Measurements from ENCODE around the gene RRP1.
A peak's percentile ranks its signal among the peaks of the same experiment; 100 is the strongest.

RRP1 gene

DNA sequence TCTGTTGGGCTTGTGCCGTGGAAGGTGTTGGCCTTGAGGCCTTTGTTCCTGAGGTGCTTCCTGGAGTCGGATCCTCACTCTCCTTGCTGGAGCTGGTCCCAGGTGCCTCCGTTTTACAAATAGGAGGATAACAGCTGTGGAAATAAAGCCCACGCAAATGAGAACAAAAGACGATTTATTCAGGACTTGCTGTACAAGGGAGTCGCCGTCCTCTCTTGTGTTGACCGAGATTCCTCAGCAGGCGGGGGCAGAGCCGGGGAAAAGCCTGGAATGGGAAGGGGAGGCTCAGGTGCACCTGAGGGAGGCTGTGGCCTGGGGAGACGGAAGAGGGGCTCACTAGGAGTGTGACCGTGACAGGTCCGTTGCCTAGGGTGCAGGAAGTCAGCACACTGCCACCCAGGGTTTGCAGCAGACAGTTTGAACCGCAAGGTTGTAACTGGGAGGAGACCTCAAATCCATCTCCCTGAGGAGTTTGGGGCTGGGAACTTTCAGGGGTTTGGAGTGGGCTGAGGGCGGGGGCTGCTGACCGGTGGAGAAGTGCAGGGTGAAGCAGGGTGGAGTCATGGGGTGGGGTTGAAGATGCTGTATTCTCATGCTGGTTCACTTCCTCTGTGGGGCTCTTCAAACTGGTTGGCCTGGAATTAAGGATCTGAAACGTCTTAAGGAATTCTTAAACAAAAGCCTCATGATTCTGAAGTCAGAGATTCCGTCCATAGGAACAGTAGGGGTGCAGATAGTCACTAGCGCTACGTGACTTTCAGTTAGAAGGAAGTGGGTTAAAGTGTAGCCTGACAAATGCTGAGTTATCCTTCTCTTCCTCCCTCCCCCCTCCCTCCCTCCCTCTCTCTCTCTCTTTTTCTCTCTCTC, 10.7 kb upstream of the RRP1 start:
- H3K27ac ChIP-seq (ENCODE audit: low read length): no peak overlapping the region
- peaks cover 15% of the 10 kb centered on the region for H3K4me1 ChIP-seq (ENCODE audit: control insufficient read depth, insufficient read depth, low read length)
- no peaks in the 10 kb centered on the region for H3K27me3 ChIP-seq (ENCODE audit: control insufficient read depth in 1 of 2, insufficient read depth in 2 of 2, low read length in 2 of 2)
- no peak overlapping the region for H3K9ac ChIP-seq (ENCODE audit: low read length in 2 of 2)
- H3K36me3 ChIP-seq (ENCODE audit: control insufficient read depth in 2 of 2, insufficient read depth in 2 of 2, low read length in 2 of 2): peaks cover 5 to 9% of the 10 kb centered on the region in 2 donors
- no peaks in the 10 kb centered on the region for H3K9me3 ChIP-seq (ENCODE audit: control insufficient read depth in 2 of 2, low read length in 2 of 2)
- H3K4me3 ChIP-seq (ENCODE audit: low read length in 2 of 2): no peak overlapping the region

GRCh38 chr21:43779660-43780059, 9.7 kb upstream of the RRP1 start:
- Histone ChIP-seq H3K36me3 (ENCODE audit: control insufficient read depth in 2 of 2, insufficient read depth in 2 of 2, low read length in 2 of 2) (no peaks in the 10 kb centered on the region), H3K27me3 (ENCODE audit: control insufficient read depth in 1 of 2, insufficient read depth in 2 of 2, low read length in 2 of 2) (no peaks in the 10 kb centered on the region), H3K4me1 (ENCODE audit: control insufficient read depth, insufficient read depth, low read length) (peaks cover 11% of the 10 kb centered on the region), H3K9ac (ENCODE audit: low read length in 2 of 2) (no peak overlapping the region), H3K27ac (ENCODE audit: low read length) (no peak overlapping the region), H3K9me3 (ENCODE audit: control insufficient read depth in 2 of 2, low read length in 2 of 2) (no peaks in the 10 kb centered on the region), H3K4me3 (ENCODE audit: low read length in 2 of 2) (no peak overlapping the region)

DNA sequence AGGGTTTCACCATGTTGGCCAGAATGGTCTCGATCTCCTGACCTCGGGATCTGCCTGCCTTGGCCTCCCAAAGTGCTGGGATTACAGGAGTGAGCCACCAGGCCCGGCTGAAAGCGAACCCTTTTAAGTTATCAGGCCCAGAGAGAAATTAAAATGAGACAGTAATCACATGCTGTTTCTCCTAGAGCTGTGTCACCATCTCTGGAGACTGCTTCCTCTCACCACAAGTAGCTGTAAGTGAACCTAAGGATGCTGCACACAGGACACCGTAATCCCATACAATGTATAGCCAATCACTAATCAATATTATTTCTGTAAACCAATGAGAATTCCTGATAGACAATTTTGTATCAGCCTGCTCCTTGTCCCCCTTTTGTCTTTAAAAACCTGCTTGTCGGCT, 7.5 kb upstream of the RRP1 start:
- H3K27ac ChIP-seq (ENCODE audit: low read length): no peak overlapping the region
- H3K9ac ChIP-seq (ENCODE audit: low read length in 2 of 2): no peak overlapping the region
- no peaks in the 10 kb centered on the region for H3K4me1 ChIP-seq (ENCODE audit: control insufficient read depth, insufficient read depth, low read length)
- no peak overlapping the region for H3K4me3 ChIP-seq (ENCODE audit: low read length in 2 of 2)
- no peaks in the 10 kb centered on the region for H3K27me3 ChIP-seq (ENCODE audit: control insufficient read depth in 1 of 2, insufficient read depth in 2 of 2, low read length in 2 of 2)
- H3K9me3 ChIP-seq (ENCODE audit: control insufficient read depth in 2 of 2, low read length in 2 of 2): no peaks in the 10 kb centered on the region
- no peaks in the 10 kb centered on the region for H3K36me3 ChIP-seq (ENCODE audit: control insufficient read depth in 2 of 2, insufficient read depth in 2 of 2, low read length in 2 of 2)

GRCh38 chr21:43782431-43783097, 6.8 kb upstream of the RRP1 start:
- Histone ChIP-seq H3K36me3 (ENCODE audit: control insufficient read depth in 2 of 2, insufficient read depth in 2 of 2, low read length in 2 of 2) (no peaks in the 10 kb centered on the region), H3K27me3 (ENCODE audit: control insufficient read depth in 1 of 2, insufficient read depth in 2 of 2, low read length in 2 of 2) (no peaks in the 10 kb centered on the region), H3K27ac (ENCODE audit: low read length) (no peak overlapping the region), H3K9me3 (ENCODE audit: control insufficient read depth in 2 of 2, low read length in 2 of 2) (no peaks in the 10 kb centered on the region), H3K4me3 (ENCODE audit: low read length in 2 of 2) (no peak overlapping the region), H3K4me1 (ENCODE audit: control insufficient read depth, insufficient read depth, low read length) (no peaks in the 10 kb centered on the region), H3K9ac (ENCODE audit: low read length in 2 of 2) (no peak overlapping the region)

DNA sequence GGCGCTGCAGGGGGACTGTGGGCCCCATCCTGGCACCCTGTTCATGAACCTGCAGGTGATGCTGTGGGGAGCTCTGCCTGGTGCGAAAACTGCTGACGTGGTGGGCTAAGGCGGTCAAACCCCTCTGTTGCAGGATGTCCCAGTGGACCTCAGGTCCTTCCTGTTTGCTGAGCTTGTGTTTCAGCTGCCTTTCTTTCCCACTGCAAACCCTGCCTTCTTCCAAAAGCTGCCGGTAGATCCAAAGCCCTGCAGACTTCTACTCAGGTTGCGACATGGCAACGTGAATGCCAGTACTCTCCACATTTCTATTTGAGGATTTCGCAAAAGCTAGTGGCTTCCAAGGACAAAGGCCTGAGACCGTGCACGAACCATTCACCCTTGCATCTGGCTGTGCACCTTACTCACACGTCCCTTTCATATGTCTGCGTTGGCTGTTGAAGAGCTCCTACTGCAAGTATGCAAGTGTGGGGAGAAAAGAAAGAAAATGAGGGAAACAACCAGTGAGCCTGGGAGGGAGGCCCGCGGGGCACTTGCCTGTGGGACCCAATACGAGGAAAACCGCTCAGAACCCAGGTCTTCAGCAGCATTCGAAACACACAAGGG, 6.2 kb upstream of the RRP1 start:
- no peak overlapping the region for H3K27ac ChIP-seq (ENCODE audit: low read length)
- no peak overlapping the region for H3K4me3 ChIP-seq (ENCODE audit: low read length in 2 of 2)

GRCh38 chr21:43785134-43785533, 4.2 kb upstream of the RRP1 start:
- no peak overlapping the region for H3K4me3 ChIP-seq (ENCODE audit: low read length in 2 of 2)
- no peaks in the 10 kb centered on the region for H3K27me3 ChIP-seq (ENCODE audit: control insufficient read depth in 1 of 2, insufficient read depth in 2 of 2, low read length in 2 of 2)
- no peaks in the 10 kb centered on the region for H3K9me3 ChIP-seq (ENCODE audit: control insufficient read depth in 2 of 2, low read length in 2 of 2)
- H3K4me1 ChIP-seq (ENCODE audit: control insufficient read depth, insufficient read depth, low read length): peaks cover 7% of the 10 kb centered on the region
- no peaks in the 10 kb centered on the region for H3K36me3 ChIP-seq (ENCODE audit: control insufficient read depth in 2 of 2, insufficient read depth in 2 of 2, low read length in 2 of 2)
- no peak overlapping the region for H3K9ac ChIP-seq (ENCODE audit: low read length in 2 of 2)
- no peak overlapping the region for H3K27ac ChIP-seq (ENCODE audit: low read length)

More for the DNA sequence above, 6.2 kb upstream of the RRP1 start:
- no peaks in the 10 kb centered on the region for H3K4me1 ChIP-seq (ENCODE audit: control insufficient read depth, insufficient read depth, low read length)
- no peaks in the 10 kb centered on the region for H3K36me3 ChIP-seq (ENCODE audit: control insufficient read depth in 2 of 2, insufficient read depth in 2 of 2, low read length in 2 of 2)
- no peaks in the 10 kb centered on the region for H3K9me3 ChIP-seq (ENCODE audit: control insufficient read depth in 2 of 2, low read length in 2 of 2)
- H3K9ac ChIP-seq (ENCODE audit: low read length in 2 of 2): no peak overlapping the region
- H3K27me3 ChIP-seq (ENCODE audit: control insufficient read depth in 1 of 2, insufficient read depth in 2 of 2, low read length in 2 of 2): no peaks in the 10 kb centered on the region

DNA sequence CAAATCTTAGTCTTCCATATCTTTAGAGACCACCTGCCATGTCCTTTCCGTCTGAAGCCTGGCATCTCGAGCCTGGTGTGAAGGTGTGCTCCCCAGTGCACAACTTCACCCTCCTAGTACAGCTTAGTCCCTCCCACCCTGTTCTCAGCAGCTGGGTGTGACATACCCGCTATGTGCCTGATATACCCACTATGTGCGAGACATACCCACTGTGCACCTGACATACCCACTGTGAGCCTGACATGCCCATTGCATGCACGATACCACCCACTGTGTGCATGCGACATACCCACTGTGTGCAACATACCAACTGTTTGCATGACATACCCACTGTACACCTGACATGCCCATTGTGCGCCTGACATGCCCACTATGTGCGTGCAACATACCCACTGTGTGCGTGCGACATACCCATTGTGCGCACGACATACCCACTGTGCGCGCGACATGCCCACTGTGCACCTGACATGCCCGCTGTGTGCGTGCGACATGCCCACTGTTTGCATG, 3.0 kb upstream of the RRP1 start:
- Histone ChIP-seq H3K36me3 (ENCODE audit: control insufficient read depth in 2 of 2, insufficient read depth in 2 of 2, low read length in 2 of 2) (no peaks in the 10 kb centered on the region), H3K9ac (ENCODE audit: low read length in 2 of 2) (no peak overlapping the region), H3K27ac (ENCODE audit: low read length) (no peak overlapping the region), H3K27me3 (ENCODE audit: control insufficient read depth in 1 of 2, insufficient read depth in 2 of 2, low read length in 2 of 2) (no peaks in the 10 kb centered on the region), H3K4me3 (ENCODE audit: low read length in 2 of 2) (no peak overlapping the region), H3K4me1 (ENCODE audit: control insufficient read depth, insufficient read depth, low read length) (peaks cover 15% of the 10 kb centered on the region), H3K9me3 (ENCODE audit: control insufficient read depth in 2 of 2, low read length in 2 of 2) (no peaks in the 10 kb centered on the region)

DNA sequence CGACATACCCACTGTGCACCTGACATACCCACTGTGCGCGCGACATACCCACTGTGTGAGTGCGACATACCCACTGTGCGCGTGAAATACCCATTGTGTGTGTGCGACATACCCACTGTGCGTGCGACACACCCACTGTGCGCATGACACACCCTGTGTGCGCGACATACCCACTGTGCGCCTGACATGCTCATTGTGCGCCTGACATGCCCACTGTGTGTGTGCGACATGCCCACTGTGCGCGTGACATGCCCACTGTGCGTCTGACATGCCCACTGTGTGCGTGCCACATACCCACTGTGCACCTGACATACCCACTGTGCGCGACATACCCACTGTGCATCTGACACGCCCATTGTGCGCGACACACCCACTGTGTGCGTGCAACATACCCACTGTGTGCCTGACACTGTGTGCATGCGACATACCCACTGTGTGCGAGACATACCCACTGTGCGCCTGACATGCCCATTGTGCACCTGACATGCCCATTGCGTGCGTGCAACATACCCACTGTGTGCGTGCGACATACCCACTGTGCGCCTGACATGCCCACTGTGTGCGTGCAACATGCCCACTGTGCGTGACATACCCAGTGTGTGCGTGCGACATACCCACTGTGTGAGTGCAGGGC, 2.5 kb upstream of the RRP1 start:
- H3K27ac ChIP-seq (ENCODE audit: low read length): no peak overlapping the region
- no peak overlapping the region for H3K9ac ChIP-seq (ENCODE audit: low read length in 2 of 2)
- H3K4me1 ChIP-seq (ENCODE audit: control insufficient read depth, insufficient read depth, low read length): peaks cover 15% of the 10 kb centered on the region
- H3K36me3 ChIP-seq (ENCODE audit: control insufficient read depth in 2 of 2, insufficient read depth in 2 of 2, low read length in 2 of 2): peaks cover 2 to 3% of the 10 kb centered on the region in 2 donors
- H3K27me3 ChIP-seq (ENCODE audit: control insufficient read depth in 1 of 2, insufficient read depth in 2 of 2, low read length in 2 of 2): no peaks in the 10 kb centered on the region
- no peak overlapping the region for H3K4me3 ChIP-seq (ENCODE audit: low read length in 2 of 2)
- H3K9me3 ChIP-seq (ENCODE audit: control insufficient read depth in 2 of 2, low read length in 2 of 2): no peaks in the 10 kb centered on the region

DNA sequence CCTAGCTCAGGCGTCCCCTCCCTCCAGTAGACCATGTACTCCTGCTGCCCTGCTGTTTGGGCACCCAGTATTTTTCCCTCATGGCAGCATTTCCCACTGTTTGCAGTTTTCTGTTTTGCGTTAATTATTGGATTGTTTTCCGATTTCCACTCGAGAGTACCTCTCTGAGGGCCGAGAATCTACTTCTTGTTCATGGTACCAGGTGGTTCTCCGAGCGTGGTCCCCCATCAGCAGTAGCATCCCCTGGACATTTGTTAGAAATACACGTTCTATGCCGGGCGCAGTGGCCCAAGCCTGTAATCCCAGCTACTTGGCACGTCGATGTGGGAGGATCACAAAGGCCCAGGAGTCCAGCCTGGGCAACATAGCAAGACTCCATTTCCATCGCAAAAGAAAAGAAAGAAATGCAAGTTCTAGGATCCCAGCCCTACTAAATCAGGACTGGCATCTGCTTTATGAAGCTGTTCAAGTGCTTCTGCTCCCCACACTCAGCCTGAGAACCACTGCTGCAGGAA, 690 bp downstream of the RRP1 start:
- Histone ChIP-seq H3K9me3 (ENCODE audit: control insufficient read depth in 2 of 2, low read length in 2 of 2) (no peaks in the 10 kb centered on the region), H3K27me3 (ENCODE audit: control insufficient read depth in 1 of 2, insufficient read depth in 2 of 2, low read length in 2 of 2) (no peaks in the 10 kb centered on the region), H3K4me1 (ENCODE audit: control insufficient read depth, insufficient read depth, low read length) (peaks cover 15% of the 10 kb centered on the region), H3K36me3 (ENCODE audit: control insufficient read depth in 2 of 2, insufficient read depth in 2 of 2, low read length in 2 of 2) (peaks cover 23 to 31% of the 10 kb centered on the region in 2 donors), H3K4me3 (ENCODE audit: low read length in 2 of 2) (peak overlapping the region; percentile 63 to 87), H3K9ac (ENCODE audit: low read length in 2 of 2) (peak overlapping the region; percentile 47 to 73), H3K27ac (ENCODE audit: low read length) (no peak overlapping the region)

DNA sequence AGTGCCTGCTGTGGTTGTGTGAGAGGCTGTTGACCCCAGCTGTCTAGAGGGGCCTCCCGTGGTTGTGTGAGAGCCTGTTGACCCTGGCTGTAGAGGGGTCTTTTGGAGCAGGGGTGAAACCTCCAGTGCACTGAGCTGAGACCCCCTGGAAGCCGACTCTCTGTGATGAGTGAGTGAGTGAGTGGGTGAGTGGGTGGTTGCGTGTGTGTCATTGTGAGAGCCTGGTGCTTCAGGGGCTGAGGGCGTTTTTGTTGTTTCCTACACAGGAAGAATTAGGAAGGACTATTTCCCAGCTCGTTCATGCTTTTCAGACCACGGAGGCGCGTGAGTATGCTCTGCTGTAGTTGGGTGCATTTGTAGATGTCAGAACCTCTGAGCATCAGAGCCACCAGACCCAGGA, 3.0 kb downstream of the RRP1 start:
- Histone ChIP-seq H3K27me3 (ENCODE audit: control insufficient read depth in 1 of 2, insufficient read depth in 2 of 2, low read length in 2 of 2) (no peaks in the 10 kb centered on the region), H3K4me1 (ENCODE audit: control insufficient read depth, insufficient read depth, low read length) (peaks cover 15% of the 10 kb centered on the region), H3K4me3 (ENCODE audit: low read length in 2 of 2) (no peak overlapping the region), H3K27ac (ENCODE audit: low read length) (no peak overlapping the region), H3K36me3 (ENCODE audit: control insufficient read depth in 2 of 2, insufficient read depth in 2 of 2, low read length in 2 of 2) (peaks cover 44 to 48% of the 10 kb centered on the region in 2 donors), H3K9ac (ENCODE audit: low read length in 2 of 2) (no peak overlapping the region), H3K9me3 (ENCODE audit: control insufficient read depth in 2 of 2, low read length in 2 of 2) (no peaks in the 10 kb centered on the region)
